ENCODE results near the gene ABL1. TPM values are rescaled to one million over a fixed set of nuclear protein-coding genes. Genes with fewer than 3 reads are reported as not detected.

ABL1 gene
- total RNA-seq, 2 experiments from 2014 or later = 37.9 to 38.5 TPM

DNA sequence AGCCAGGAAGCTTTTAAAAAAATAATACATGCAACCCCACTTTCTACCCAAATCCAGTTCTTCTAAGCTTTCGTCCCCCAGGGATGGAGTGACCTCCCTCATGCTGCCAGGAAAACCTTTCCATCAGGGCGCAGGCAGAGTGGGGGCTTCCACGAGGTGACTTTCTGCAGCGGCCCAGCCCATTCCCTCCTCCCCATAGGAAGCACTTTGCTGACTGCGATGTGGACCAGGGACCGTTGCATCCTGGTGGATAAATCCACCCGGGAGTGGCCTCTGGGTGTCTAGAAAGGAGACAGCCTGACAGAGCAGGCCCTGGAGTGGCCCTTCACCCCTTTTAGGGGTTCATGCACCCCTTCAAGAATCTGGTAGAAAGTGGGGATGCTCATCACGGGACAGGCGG, 60.0 kb downstream of the ABL1 start:
- Mint-ChIP-seq H3K4me3 (no peak overlapping the region), H3K27ac (no peak overlapping the region)

DNA sequence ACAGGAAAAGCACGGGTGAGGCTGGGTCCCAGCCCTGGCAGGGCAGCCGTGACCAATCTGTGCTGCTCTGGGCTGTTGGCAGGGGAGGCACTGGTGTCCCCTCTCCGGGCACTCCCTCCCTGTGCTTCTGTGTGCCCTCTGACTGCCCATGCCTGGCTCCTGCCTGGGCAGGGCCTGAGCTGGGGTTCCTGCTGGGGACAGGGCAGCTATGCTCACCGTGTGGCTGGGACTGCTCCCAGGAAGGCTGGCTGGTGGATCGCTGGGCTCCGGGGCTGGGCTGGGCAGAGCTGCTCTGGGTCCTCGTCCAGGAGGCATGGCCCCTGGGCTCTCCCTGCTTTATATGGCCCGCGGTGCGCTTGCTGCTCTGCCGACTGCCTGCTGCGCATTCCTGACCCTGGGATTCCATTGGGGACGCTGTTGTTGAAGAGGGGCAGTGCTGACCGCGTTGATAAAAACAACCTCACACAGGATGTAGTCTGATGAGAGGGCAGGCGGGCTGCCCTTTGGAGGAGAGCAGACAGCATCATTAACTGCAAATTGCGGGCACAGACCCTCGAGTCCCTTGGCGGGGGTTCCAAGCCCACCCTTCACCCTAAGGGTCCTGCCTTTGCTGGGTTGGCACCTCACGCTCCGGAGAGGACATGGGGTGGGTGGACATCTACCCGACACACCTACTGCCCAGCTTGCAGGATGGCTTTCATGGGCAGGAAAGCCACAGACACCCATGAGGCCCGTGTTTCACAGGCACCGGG, 60.6 kb downstream of the ABL1 start:
- no peaks in the 10 kb centered on the region for H3K36me3 Mint-ChIP-seq
- H3K9me3 Mint-ChIP-seq = no peaks in the 10 kb centered on the region
- DNase-seq = no peak
- no peaks in the 10 kb centered on the region for H3K27me3 Mint-ChIP-seq
- no peak overlapping the region for H3K4me3 Mint-ChIP-seq
- H3K27ac Mint-ChIP-seq = no peak overlapping the region
- H3K4me1 Mint-ChIP-seq = peaks cover 1% of the 10 kb centered on the region

More for the DNA sequence above, 60.0 kb downstream of the ABL1 start:
- Mint-ChIP-seq H3K4me1 (peaks cover 2% of the 10 kb centered on the region), H3K27me3 (no peaks in the 10 kb centered on the region), H3K36me3 (no peaks in the 10 kb centered on the region), H3K9me3 (no peaks in the 10 kb centered on the region)
- DNase-seq = no peak

DNA sequence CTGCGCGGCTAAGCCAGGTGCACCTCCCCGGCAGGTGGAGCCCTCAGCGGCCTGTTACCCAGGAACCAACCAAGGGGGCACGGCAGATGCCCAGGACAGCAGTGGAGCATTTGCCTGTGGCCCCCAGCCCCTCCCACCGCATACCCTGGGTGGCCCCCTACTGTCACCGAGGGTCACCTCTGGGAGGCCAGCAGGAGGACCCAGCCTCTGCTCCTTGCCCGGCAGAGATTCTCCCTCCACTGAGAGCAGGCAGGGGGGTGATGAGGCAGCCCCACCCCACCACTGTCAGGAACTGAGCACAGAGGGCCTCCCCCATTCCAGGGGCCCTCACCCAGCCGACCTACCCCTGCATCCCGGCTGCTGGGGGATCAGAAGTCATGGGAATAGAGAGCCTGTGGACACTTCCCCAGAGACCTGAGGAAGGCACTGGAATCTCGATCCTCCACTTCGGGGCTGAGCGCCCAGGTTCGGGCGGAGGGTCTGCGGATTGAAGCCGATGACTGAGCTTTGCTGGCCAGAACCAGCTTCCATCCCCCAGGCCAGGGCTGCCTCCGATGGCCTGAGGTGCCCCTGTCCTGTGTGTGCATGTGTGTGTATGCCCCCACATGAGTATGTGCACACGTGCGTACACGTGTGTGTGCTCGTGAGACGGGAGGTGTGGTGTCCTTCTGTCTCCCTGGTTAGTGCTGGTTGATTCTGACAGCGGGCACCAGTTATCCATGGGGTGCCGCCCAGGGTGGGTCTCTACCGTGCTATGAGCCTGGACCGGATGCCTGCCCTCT, 61.4 kb downstream of the ABL1 start, which contains the start of gene QRFP:
QRFP (minus strand) TSS at position 580 of the 782 bp plus-strand sequence. CDS start 2,974 bp downstream, outside the sequence.
- no peaks in the 10 kb centered on the region for H3K36me3 Mint-ChIP-seq
- DNase-seq = no peak
- no peaks in the 10 kb centered on the region for H3K27me3 Mint-ChIP-seq
- no peak within 1 kb of the TSS for H3K27ac Mint-ChIP-seq
- H3K4me3 Mint-ChIP-seq = no peak within 1 kb of the TSS
- no peaks in the 10 kb centered on the region for H3K9me3 Mint-ChIP-seq
- no peaks in the 10 kb centered on the region for H3K4me1 Mint-ChIP-seq

DNA sequence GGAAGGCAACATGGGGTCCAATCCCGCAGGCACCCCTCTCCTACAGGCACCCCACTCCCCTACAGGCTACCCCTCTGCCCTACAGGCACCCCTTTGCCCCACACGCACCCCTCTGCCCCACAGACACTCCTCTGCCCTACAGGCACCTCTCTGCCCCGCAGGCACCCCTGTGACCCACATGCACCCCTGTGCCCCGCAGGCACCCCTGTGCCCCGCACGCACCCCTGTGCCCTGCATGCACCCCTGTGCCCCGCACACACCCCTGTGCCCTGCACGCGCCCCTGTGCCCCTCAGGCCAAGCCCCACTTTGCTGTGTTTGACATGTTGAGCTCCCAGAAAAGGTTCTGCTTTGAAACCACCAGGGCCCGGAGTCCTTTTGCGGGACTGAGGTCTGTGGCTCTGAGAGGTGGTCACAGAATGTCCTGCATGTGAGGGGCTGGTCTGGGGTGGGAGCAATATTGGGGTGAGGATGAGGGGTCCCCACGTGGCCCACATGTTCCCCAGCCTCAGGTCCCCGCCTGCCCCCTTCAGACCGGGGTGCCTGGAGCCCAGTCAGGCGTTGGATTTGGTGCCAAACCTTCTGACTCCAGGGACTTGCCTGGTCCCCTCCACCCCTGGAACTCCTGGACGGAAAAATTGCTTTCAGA, 62.2 kb downstream of the ABL1 start:
- no peaks in the 10 kb centered on the region for H3K9me3 Mint-ChIP-seq
- H3K4me1 Mint-ChIP-seq = no peaks in the 10 kb centered on the region
- no peak overlapping the region for H3K4me3 Mint-ChIP-seq
- no peaks in the 10 kb centered on the region for H3K27me3 Mint-ChIP-seq
- H3K27ac Mint-ChIP-seq = no peak overlapping the region
- no peaks in the 10 kb centered on the region for H3K36me3 Mint-ChIP-seq
- no peak for DNase-seq

DNA sequence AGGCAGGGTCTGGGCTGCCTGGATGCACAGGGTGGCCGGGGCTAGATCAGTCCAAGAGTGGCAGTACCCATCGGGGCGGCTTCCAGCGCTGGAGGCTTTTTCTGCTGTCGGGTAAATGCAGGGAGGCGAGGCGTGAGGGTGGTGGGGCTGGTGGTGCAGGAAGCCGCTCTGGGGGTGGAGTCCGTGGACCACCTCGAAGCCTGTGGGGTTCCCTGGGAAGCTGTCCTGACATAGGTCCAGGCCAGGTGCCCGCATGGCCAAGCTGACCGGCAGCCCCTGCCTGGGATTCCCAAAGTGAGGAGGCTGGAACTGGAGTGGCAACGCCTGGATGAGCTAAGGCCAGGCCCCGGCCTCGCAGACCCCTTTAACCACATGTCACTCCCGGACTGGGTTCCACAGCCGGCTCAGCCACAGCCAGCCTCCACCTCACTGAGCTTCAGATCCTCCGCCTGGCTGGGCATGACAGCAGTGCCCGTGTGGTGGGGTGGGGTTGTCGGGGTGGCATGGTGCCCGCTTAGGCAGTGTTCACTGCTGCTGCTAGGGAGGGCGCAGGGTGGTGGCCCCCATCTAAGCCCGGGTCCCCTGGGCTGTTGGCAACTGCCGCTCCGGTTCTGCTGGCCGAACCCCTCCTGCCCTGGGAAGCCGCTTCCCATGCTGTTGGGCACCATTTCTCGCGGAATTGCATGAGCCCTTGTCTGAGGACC, 62.9 kb downstream of the ABL1 start:
- Mint-ChIP-seq H3K4me1 (no peaks in the 10 kb centered on the region), H3K27ac (no peak overlapping the region), H3K9me3 (no peaks in the 10 kb centered on the region), H3K36me3 (no peaks in the 10 kb centered on the region), H3K27me3 (no peaks in the 10 kb centered on the region), H3K4me3 (no peak overlapping the region)
- DNase-seq = no peak

DNA sequence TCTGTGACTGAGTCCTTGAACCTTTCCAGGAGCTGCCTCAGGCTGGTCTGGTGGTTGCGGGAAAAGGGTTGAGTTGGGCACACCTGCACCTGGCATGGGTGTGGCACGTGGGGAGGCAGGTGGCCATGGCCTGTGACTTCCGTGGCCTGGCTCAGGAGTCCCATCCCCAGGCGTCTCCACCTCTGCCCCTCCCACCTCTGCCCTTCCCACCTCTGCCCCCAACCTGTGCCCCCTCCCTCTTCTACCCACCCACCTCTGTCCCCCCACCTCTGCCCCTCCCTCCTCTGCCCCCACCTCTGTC, 63.4 kb downstream of the ABL1 start:
- Mint-ChIP-seq H3K4me1 (no peaks in the 10 kb centered on the region), H3K9me3 (no peaks in the 10 kb centered on the region)

DNA sequence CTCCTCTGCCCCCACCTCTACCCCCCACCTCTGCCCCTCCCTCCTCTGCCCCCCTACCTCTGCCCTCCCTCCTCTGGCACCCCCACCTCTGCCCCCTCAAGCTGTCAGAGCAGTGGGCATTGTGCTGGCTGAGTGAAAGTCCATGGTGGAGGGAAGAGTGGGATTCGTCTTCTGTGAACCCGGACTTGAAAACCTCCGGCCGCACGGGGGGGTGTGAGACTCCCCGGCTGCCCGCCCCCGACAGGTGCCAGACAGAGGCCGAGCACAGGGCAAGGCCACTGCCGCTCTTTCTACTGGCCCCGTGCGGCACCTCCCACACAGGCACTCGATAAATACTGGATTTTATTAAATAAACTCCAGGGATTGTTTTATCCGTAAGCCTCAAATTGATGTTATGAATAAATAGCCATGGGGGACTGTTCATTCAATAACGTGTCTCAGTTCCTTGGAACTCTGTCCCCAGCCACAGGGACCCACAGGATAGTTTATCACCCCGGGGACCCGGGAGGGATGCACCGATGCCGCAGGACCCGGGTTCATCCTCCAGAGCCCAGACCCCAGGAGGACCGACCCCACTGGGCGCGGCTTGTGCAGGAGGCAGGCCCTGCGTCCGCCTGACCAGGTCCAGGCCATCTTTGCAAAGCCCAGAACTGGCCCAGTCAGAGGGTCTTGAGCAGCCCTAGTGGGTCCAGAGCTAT, 64.1 kb downstream of the ABL1 start:
- H3K27me3 Mint-ChIP-seq = peaks cover 3% of the 10 kb centered on the region
- no peak overlapping the region for H3K4me3 Mint-ChIP-seq
- no peaks in the 10 kb centered on the region for H3K9me3 Mint-ChIP-seq
- no peak for DNase-seq
- no peaks in the 10 kb centered on the region for H3K36me3 Mint-ChIP-seq
- H3K27ac Mint-ChIP-seq = no peak overlapping the region
- no peaks in the 10 kb centered on the region for H3K4me1 Mint-ChIP-seq

More for the DNA sequence above, 63.4 kb downstream of the ABL1 start:
- peaks cover under 1% of the 10 kb centered on the region for H3K27me3 Mint-ChIP-seq
- no peak overlapping the region for H3K4me3 Mint-ChIP-seq
- no peaks in the 10 kb centered on the region for H3K36me3 Mint-ChIP-seq
- no peak for DNase-seq
- H3K27ac Mint-ChIP-seq = no peak overlapping the region

DNA sequence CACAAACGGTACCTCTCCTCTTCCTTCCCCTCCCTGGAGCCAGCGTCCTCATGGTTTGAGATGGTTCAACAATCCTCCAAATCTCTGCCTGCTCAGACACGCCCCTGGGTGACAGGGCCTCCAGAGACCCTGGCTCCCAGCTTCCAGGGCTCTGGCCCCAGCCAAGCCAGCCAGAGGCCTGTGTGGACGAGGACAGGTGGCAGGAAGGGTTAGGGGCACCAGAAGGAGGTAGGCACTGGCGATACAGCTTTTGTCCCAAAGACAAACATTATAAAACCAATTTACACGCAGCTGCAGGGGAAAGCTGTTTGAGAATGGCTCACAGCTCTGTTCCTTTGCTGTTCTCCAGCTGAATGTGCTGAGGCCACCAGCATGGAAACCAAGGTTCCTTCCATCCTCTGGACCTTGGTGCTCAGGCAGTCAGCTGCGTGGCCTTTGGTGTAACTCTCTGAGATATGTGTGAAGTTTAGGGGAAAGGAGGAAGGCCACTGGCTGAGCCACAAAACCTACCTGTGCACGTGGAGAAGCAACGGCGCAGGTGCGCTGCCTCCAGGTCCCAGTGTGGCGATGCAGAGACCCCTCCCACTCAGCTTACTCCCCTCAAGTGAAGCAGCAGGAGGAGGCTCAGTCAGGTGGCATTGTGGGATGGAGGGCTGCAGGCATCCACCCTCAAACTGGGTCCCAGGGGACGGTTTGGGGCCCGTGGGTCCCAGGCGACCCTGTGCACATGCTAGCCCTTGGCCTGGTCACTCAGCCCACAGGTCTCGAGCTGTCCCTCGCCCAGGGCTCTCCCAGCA, 65.8 kb downstream of the ABL1 start:
- Mint-ChIP-seq H3K27ac (no peak overlapping the region), H3K27me3 (peaks cover 3% of the 10 kb centered on the region), H3K4me3 (no peak overlapping the region), H3K9me3 (no peaks in the 10 kb centered on the region), H3K4me1 (no peaks in the 10 kb centered on the region), H3K36me3 (no peaks in the 10 kb centered on the region)
- no peak for DNase-seq

DNA sequence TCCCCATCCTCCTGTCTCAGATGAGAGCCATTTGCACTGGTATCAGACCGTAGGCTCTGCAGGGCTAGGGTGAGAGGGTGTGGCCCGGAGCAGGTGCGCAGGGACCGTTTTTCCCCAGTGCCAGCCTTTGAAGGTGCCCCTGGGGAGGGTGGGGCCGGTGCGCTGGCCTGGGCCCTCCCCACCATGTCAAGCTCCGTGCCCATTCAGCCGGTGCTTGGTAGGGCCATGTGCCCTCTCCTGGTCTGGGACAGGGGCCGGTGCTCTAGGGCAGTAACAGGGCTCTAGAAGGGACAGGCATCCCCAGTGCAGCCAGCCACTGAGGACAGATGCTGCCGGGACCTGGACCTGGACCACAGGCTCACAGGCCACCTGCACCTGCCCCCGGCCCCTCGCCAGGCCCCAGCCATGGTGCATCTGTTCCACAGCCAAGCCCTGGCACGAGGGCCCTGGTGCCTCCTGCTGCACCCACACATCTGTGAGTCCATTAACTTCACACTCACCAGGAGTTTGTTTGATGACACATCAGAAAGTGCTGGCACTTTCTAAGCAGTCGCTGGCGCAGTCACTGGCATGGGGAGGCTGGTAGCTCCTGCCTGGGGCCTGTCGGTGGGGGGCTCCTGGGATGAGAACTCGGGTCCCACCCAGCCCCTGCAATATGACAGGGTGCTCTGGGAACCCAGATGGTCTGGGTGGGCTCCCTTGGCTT, 66.6 kb downstream of the ABL1 start:
- Mint-ChIP-seq H3K36me3 (no peaks in the 10 kb centered on the region), H3K27me3 (peaks cover 3% of the 10 kb centered on the region), H3K4me1 (no peaks in the 10 kb centered on the region), H3K27ac (no peak overlapping the region), H3K9me3 (no peaks in the 10 kb centered on the region), H3K4me3 (no peak overlapping the region)
- no peak for DNase-seq

DNA sequence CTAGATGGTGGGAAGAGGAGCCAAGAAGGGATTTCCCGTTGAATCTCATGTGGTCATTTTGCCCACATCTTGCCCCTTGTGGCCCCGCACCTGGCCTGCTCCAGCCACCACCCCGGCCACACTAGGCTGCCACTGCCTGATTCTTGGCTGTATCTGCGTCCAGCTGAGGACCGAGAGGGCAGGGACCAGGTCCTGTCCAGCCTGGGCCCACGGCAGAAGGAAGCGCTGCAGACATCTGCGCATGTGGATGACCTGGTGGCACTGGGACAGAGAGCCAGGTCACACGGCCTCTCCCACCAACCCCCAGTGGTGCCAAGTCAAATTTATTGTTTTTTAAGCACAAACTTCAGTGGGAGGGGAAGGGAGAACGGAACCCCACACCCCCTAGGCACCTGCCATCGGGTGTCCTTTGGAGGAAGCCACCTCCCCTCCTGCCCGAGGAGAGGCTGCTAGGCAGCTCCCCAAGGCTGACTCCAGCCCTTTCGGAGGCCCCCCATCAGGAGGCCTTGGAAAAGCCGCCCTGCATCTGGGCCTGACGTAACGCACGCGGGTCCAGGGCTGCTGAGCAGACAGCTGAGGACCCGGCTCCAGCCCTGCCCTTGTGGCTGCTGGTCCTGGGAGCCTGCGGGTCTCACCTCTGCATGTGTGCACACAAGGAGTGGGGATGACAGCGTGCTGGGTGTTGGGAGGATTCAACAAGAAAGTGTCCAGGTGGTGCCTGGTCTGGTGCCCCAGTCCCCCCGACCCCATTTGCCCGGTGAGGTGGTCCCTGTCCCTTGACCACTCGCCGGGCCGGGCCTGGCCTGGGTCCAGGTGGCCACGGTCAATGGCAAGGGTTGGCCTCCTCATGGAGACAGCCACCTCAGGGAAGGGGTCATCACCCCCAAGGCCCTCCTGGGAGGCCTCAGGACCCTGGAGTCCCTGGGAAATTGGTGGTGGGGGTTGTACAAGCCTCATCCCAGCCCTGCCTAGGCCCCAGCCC, 67.4 kb downstream of the ABL1 start:
- no peaks in the 10 kb centered on the region for H3K36me3 Mint-ChIP-seq
- no peaks in the 10 kb centered on the region for H3K9me3 Mint-ChIP-seq
- H3K4me1 Mint-ChIP-seq = no peaks in the 10 kb centered on the region
- H3K27ac Mint-ChIP-seq = no peak overlapping the region
- no peak for DNase-seq
- peaks cover 3% of the 10 kb centered on the region for H3K27me3 Mint-ChIP-seq
- no peak overlapping the region for H3K4me3 Mint-ChIP-seq

DNA sequence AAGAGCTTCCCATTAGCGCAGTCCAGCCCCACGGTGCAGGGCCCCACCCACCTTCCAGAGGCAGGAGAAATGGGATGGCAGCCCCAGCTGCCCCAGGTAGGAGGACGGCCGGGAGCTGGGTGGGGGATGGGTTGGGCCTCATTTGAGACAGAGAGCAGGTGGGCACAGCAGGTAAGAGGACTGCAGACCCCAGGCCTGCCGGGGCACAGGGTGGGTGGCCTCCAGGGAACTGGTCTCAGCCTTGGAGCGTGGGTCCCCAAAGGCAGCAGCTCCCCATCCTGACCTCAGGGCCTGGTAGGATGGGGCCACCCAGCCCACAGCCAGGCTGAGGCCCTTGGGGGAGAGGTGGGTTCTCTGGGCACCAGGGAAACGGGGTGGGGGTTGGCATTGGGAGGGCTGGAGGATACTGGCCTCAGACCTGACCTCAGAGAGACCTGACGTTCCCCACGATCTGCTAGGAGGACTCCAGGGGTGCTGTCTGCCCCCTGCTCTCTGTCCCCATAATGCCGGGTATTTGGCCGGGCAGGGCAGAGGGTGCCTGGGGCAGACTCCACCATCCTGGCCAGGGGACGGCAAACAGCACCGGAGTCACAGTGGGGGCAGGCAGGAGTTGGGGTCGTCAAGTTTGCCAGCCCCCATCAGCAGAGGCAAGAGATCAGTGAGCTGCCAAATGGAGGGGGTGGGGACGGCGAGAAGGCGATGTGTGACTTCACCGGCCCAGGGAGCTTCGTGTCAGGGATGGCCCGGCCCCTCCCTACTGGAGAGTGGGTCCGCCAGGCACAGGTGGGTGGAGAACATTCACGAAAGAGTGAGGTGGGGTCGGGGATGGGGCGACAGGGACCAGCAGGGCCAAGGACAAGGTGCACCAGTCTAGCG, 68.4 kb downstream of the ABL1 start:
- no peak overlapping the region for H3K4me3 Mint-ChIP-seq
- H3K27ac Mint-ChIP-seq = no peak overlapping the region
- H3K27me3 Mint-ChIP-seq = peaks cover 3% of the 10 kb centered on the region
- H3K36me3 Mint-ChIP-seq = no peaks in the 10 kb centered on the region
- no peaks in the 10 kb centered on the region for H3K9me3 Mint-ChIP-seq
- DNase-seq = no peak
- H3K4me1 Mint-ChIP-seq = peaks cover 2% of the 10 kb centered on the region

All from activated naive CD8-positive, alpha-beta T cell treated with anti-CD3 and anti-CD28 coated beads for 36 hours (primary cell).